Erythroblast (primary cell): ENCODE results near the gene PRMT7.

ENCODE experiments used
- GATA1 ChIP-seq: IDR thresholded peaks from 2 replicates; pipeline ENCODE4 v1.6.1; 2011; ENCODE audit warnings: low read depth, mild to moderate bottlenecking, control low read depth, low read length, moderate library complexity
- POLR2A ChIP-seq: IDR thresholded peaks from 2 replicates; pipeline ENCODE4 v1.6.1; 2011; ENCODE audit warnings: mild to moderate bottlenecking, low read length

GRCh38 chr16:68276223-68276622, 34.6 kb upstream of the PRMT7 start:
- no peak for TF ChIP-seq POLR2A
- no peak for TF ChIP-seq GATA1
